HG02840 (cell line): ENCODE results near the gene FAF2.
A peak's percentile ranks its signal among the peaks of the same experiment; 100 is the strongest.
"Not testable (repeated sequence)": the region's sequence is repeated elsewhere in the genome, so short reads cannot be mapped to it uniquely, and the experiment has no call there.

Experiments
- ATAC-seq: cut with Tn5 transposase; IDR thresholded peaks from one replicate; pipeline ENCODE4 v1.9.1; 2021; ENCODE audit warnings: mild to moderate bottlenecking, moderate library complexity, moderate number of reproducible peaks; ENCODE audit not compliant: unreplicated experiment, low FRiP score

Gene FAF2

DNA sequence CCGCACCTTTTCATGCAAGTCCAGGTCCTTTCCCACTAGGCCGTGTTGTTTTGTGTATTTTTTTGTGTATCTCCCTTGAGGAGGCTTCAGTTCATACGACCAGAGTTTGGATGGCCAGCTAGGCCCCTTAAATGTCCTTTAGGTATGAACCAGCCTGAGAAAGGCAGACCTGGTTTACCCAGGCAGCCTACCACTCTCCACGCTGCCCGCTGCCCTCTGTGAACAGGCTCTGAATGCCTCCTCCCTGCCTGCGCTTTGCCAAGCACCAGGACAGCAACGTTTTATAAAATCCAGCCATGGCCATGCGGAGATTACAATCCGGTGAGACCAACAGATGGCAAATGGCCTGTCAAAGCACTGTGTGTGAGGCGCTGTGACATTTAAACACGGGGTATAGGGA, 31.2 kb upstream of the FAF2 start:
- no peak for ATAC-seq

DNA sequence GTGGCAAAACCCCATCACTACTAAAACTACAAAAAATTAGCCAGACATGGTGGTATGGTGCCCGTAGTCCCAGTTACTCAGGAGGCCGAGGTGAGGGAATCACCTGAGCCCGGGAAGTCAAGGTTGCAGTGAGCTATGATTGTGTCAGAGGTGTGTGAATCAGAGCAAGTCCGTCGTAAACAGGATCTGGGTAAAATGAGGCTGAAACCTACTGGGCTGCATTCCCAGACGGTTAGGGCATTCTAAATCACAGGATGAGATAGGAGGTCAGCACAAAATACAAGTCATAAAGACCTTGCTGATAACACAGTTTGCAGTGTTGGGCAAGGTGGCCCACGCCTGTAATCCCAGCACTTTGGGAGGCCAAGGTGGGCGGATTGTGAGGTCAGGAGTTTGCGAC, 29.9 kb upstream of the FAF2 start:
- no peak for ATAC-seq

DNA sequence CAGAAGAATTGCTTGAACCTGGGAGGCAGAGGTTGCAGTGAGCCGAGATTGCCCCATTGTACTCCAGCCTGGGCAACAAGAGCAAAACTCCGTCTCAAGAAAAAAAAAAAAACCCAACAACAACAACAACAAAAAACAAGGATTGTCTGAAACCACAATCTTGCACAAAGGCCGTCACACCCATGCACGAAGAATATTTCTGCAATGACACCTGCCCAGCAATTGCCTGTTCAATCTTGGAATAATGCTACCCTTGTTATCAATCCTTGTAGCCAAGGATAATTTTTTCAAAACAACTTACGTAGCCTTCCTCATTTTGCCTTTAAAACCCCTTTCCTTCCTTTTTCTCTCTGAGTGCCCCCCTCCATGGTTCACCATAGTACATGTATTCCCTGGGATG, 28.1 kb upstream of the FAF2 start:
- no peak for ATAC-seq

DNA sequence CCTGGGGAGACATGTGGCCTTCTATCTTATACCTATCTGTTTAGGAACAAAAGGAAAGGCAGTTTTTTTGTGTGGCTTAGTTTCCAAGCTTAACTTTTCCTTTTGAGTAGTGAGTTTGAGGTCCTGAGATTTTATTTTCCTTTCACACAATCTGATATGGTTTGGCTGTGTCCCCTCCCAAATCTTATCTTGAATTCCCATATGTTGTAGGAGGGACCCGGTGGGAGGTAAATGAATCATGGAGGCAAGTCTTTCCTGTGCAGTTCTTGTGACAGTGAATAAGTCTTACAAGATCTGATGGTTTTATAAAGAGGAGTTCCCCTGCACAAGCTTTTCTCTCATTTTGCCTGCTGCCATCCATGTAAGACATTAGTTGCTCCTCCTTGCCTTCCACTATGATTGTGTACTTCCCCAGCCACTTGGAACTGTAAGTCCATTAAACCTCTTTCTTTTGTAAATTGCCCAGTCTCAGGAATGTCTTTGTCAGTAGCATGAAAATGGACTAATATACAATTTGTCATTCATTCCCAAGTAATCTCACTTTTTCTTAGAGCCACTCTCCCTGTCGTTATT, 27.1 kb upstream of the FAF2 start:
- ATAC-seq: no peak

DNA sequence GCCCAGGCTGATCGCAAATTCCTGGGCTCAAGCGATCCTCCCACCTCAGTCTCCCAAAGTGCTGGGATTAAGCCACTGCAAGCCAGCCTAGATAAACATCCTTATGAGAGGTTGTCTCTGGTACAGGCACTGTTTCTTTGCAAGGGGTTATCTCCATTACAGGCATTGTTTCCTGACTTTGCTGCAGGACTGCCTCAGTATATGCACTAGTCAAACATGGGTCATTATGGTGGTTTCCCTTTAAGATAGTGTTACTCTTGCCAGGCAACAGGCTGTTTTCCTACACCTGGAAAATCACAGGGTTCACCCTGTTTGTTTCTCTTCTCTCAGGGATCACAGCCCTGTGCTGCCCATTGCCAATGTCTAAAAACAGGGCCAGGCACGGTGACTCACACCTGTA, 24.0 kb upstream of the FAF2 start:
- ATAC-seq: no peak

DNA sequence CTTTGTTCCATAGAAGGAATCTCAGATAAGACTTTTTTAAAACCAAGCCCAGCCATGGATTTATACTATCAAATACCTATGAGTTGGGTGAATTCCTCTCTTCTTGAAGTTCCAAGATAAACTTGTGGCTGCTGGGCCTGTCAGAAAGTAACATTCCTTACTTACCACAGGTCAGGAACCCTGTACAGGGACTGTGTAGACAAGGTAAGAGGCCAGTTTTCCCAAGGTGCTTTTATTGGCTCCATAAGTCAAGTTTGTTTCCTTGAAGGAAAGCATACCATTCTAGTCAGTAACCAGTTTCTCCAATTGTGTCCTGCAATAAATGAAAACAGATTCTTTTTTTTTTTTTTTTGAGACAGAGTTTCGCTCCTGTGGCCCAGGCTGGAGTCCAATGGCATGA, 23.0 kb upstream of the FAF2 start:
- no peak for ATAC-seq

DNA sequence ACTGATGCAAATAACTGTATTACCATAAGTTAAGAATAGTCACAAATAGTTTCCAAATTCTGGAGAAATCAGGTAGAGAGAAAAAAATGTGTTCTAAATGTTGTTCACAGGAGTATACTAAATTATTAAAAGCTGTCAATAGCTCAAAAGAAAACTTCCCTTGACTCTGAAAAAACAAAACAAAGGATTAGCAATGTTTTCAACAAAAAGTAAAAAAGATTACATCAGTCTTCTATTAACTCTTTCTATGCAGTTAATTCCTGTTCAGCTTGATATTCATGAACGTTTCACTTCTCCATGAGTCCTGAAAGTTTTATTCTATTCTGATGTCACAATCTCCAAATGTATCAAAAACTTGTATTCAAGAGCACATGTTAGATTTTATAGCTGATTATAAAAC, 22.4 kb upstream of the FAF2 start:
- no peak for ATAC-seq

DNA sequence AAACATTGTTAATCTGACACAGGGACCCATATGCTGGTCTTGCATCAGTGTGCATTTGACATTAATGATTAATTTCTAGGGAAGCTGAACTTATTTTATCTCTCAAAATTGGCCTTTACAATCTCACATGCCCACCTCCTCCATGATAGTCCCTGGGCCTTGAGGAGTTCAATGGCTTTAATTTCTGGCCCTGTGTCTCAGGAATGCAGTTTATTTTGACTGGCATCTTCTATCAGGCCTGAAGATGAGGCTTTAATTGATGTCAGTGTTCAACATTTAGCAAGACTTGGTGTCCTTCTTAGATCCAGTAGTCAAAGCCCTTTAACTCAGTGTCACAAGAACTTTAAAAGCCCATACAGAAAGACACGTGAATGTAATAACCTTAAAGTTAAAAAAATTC, 21.3 kb upstream of the FAF2 start:
- ATAC-seq: no peak

DNA sequence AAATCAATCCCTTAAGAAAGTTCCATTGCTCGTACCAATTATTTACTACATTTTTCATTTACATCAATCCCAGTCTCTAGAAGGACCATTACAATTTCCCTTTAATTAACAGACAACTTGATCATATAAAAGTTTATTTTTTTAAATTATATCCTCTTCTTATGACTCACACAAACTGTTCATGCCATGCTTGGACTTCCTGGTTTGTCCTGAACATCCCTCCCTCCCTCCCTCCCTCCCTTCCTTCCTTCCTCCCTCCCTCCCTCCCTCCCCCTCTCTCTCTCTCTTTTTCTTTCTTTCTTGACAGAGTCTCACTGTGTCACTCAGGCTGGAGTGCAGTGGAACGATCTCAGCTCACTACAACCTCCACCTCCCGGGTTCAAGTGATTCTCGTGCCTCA, 20.2 kb upstream of the FAF2 start:
- no peak for ATAC-seq

DNA sequence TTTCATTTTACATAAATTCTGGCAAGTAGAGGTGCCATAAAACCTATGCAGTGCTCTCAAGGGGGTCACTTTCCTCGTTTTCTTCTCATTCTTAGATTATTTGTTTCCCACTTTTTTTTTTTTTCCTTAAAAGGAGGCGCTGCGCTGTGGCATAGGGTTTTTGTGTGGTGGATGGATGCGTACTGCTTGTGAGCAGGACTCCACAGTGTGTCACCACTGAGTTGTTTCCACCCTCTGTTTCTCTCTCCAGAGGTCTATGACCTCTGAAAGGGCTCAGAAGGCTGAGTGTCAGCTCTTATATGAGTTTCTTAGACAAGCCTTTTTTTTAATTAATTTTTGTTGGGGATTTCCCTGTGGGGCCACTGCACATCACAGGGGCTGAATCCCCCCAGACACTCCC, 18.2 kb upstream of the FAF2 start:
- ATAC-seq: no peak

DNA sequence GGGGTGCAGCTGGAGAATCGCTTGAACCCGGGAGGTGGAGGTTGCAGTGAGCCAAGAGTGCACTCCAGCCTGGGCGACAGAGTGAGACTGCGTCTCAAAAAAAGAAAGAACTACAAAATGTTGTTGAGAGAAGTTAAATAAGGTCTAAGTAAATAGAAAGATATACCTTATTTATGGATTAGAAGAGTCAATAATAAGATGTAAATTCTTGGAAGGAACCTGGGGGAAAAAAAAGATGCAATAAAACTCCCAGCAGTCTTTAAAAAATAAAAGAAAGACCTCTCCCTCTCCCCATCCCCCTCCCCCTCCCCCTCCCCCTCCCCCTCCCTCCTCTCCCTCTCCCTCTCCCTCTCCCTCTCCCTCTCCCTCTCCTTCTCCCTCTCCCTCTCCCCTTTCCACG, 15.5 kb upstream of the FAF2 start:
- no peak for ATAC-seq

DNA sequence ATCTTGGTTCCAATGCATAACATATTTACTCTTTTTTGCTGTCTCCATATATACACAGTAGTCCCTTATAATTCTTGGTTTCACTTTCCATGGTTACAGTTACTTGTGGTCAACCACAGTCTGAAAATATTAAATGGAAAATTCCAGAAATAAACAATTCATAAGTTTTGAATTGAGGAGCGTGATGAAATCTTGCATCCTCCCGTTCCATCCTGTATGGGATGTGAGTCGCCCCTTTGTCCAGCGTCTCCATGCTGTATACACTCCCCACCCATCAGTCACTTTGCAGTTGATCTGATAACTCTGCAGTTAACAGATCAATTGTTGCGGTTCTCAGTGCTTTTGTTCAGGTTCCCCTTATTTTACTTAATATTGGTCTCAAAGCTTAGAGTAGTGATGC, 11.5 kb upstream of the FAF2 start:
- ATAC-seq: no peak

DNA sequence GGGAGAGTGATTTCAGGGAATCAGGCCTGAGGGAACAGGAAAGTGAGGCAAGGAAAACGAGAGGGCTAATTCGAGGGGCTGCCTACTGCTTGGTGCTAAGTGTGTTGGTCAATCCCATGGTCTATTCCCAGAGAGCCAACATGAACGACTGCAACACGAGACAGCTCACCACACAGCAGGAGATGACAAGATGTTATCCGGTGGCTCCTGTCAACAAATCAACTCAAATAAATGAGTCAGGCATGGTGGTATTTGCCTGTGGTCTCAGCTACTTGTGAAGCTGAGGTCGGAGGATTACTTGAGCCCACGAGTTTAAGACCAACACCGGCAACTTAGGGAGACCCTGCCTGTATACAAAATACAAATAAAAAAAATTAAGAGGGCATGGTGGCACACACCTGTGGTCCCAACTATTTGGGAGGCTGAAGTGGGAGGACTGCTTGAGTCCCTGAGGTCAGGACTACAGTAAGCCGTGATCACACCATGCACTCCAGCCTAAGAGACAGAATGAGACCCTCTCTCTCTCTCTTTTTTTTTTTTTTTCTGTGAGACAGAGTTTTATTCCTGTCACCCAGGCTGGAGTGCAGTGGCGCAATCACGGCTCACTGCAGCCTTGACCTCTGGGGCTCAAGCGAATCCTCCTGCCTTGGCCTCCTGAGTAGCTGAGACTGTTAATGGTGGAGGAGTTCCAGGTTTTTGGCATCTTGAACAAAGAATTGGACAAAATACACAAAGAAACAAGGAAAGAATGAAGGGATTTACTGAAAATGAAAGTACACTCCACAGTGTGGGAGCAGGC, 9.0 kb upstream of the FAF2 start:
- ATAC-seq: no peak

DNA sequence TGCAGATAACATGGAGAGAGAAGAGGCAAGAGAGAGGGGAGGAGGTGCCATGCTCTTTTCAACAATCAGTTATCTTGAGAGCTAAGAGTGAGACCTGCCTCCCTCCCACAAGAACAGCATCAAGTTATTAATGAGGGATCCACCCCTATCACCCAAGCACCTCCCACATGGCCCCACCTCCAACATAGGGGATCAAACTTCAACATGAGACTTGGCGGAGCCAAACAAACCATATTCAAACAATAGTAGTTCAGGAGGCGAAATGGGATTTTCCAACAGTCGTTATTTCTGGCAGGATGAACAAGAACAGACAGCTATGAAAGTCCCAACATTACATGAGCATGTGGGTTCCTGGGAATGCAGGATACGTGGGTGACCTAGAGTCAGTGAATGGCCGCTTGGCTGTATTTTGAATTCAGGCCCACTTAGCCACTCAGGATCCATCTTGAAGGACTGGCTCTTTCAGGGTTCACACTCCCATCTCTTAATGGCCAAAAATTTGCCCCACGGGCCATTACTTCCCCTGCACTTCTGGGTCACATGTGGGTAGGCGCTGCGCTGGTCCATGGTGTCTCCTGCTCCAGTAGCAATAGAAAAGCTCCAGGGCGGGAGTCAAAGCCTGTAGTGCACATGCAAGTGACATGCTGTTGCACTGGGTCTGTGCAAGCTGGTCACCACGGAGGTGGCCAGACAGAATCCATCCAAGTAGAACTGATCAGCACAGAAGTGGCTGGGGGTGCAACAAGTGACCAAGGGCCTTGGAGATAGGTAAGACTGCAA, 7.1 kb upstream of the FAF2 start:
- ATAC-seq: no peak

DNA sequence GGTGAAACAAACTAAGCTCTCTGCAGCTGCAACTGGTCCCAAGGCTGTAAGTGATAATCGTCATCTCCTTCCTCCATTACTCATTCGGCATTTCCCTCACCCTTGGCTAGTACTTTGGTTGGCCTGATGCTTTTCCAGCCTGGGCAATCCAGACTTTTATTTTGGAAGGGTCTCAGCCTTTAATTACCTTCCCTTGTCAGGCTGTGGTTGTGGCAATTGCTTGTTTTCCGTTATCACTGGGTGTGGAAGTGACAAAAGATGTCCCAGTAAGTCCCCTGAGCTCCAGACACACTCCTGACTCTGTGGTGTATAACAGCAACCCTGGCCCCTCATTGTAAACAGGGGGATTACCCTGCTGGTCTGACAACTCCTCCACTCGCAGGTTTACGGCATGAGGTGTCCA, 6.3 kb upstream of the FAF2 start:
- no peak for ATAC-seq

DNA sequence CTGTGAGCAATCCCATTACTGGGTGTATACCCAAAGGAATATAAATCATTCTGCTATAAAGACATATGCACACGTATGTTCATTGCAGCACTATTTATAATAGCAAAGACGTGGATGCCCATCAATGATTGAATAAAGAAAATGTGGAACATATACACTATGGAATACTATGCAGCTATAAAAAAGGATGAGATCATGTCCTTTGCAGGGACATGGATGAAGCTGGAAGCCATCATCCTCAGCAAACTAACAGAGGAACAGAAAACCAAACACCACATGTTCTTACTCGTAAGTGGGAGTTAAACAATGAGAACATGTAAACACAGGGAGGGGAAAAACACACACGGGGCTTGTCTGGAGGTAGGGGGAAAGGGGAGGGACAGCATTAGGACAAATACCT, 5.3 kb upstream of the FAF2 start:
- not testable (repeated sequence) for ATAC-seq

DNA sequence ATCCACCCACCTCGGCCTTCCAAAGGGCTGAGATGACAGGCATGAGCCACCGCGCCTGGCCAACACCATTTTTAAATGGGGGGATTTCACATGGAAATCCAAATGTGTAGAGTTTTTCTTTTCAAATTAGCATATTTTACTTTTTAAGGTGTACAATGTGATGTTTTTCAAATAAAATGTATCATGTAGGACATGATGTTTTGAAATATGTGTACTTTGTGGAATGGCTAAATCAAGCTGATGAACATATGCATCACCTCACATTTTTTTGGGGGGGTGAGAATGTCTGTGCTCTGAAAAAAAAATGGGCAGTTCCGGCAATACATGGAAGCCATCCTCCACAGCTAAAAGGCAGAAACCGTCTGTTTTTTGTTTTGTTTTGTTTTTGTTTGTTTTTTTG, 3.4 kb upstream of the FAF2 start:
- ATAC-seq: no peak

DNA sequence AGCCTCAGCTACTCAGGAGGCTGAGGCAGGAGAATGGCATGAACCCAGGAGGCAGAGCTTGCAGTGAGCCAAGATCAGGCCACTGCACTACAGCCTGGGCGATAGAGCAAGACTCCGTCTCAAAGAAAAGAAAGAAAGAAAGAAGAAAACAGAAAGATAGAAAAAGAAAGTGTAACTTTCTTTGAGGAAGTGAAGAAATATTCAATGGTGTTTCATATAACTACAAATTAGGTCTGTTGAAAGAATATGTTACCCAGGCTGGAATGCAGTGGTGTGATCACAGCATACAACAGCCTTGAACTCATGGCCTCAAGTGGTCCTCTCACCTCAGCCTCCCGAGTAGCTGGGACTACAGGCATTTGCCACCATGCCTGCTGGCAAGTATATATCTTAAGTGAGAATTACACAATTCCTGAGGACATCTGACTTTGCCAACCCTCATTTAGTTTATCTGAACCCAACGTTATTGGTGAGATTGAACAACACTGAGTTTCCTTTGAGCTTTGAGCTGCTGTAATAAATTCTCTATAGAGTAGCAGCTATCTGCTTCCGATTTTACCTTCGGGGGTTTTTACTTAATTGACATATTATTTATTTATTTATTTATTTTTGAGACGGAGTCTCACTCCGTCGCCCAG, 2.0 kb upstream of the FAF2 start:
- ATAC-seq: no peak

DNA sequence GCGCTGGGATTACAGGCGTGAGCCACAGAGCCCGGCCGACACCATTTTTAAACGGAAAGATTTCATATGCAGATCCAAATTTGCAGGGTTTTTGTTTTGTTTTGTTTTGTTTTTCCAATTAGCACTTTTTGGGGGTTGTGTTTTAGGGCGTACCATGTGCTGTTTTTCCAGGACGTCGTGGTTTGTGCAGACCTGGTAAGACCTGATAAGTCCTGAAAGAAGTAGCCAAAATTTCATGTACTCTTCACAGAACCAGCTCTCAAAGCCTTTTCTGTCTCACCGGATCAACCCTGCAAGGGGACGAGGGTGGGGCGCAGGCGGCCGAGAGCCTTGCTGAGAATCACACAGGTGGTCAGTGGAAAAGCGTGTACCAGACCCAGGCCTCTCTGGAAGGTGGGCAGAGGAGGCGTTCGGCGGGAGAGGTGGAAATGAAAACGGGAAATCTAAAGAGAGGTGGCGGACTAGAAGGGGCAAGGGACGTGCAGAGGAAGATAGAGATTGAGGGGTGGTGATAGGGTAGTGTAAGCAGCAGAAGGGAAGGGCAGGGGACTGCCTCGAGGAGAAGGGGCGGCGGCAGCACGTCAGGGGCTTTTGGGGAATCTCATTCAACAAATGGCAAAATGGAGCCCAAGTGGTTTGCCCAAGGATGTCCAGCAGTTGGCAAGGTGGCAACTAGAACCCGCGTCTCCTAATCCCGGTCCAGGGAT, 1.1 kb upstream of the FAF2 start:
- ATAC-seq: no peak

DNA sequence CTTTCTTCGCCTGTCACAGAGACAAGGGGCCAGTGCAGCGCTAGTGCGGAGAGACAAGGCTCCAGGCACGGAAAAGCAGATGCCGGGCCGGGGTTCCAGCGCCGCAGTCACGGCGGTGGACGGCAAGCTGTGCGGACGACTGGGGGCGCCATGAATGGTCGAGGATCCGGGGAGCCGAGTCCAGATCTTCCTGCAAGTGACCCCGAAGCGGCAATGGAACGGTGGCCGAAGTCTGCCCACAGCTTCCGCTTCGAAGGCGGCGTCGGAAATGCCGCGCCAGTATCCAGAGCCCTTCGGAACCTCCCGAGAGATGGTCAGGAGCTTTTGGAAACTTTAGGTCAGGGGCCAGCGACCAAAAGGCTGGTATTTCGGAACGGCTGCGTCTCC, 601 bp upstream of the FAF2 start:
- ATAC-seq: peak; percentile 31

DNA sequence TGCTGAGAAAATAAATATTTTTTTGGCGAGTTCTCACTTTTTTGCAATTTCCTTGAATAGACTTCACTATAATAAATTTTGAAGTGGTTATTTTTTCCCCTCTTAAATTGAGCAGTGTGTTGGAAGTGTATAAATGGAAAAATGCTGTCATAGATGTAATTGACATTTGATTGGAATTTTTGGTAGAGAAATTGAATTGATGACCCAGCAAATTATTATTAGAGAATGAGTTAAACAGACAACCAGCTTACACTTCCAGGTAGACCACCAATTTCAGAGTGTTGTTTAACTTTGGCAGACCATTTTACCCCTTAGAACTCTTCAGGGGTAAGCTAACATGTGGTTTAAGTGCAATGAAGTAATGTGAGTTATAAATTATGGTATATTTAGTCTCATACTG, 1.9 kb downstream of the FAF2 start:
- ATAC-seq: no peak
